Measurements from ENCODE around the gene G0S2. TPM values are rescaled to one million over a fixed set of nuclear protein-coding genes. Genes with fewer than 3 reads are reported as not detected.

G0S2 gene
- total and polyA plus RNA-seq, 9 of the 15 experiments (the other 6 are each of a cell fraction or from before 2014, with no cell fraction given) = 0.18 to 65.6 (median 11.4) TPM

GRCh38 chr1:209674957-209675564 lies at the start of gene G0S2 (continued):
- TF ChIP-seq ZNF668 (CRISPR knock-in tag; IDR thresholded peaks at IDR 0.05) (no peak), ARID2 (IDR thresholded peaks at IDR 0.05) (no peak), SIRT6 (IDR thresholded peaks at IDR 0.05; ENCODE audit: low read depth, low read length) (no peak), RFX7 (CRISPR knock-in tag; IDR thresholded peaks at IDR 0.05) (no peak), MYBL2 (IDR thresholded peaks at IDR 0.05; ENCODE audit: low read depth) (no peak; the same call in 1 of the 2 replicates), MYBL2 (CRISPR knock-in tag; IDR thresholded peaks at IDR 0.05; ENCODE audit: borderline replicate concordance) (no peak), HMG20B (CRISPR knock-in tag; IDR thresholded peaks at IDR 0.05) (no peak; the same call in 1 of the 2 replicates), IRF9 (tag; IDR thresholded peaks at IDR 0.05) (no peak), DMBX1 (CRISPR knock-in tag; IDR thresholded peaks at IDR 0.05; ENCODE audit: borderline replicate concordance) (peak; percentile 70), HNRNPLL (IDR thresholded peaks at IDR 0.05; ENCODE audit: low read depth, low read length, poor library complexity, severe bottlenecking) (no peak), ZNF592 (IDR thresholded peaks at IDR 0.05) (peak; percentile 48; the same call in 1 of the 2 replicates), ZNF253 (CRISPR knock-in tag; conservative IDR thresholded peaks at IDR 0.05) (no peak), RBM34 (IDR thresholded peaks at IDR 0.05; ENCODE audit: borderline replicate concordance, insufficient read depth, low read length) (no peak), SLC30A9 (CRISPR knock-in tag; IDR thresholded peaks at IDR 0.05) (no peak), ZNF124 (CRISPR knock-in tag; IDR thresholded peaks at IDR 0.05) (no peak), ZNF384 (IDR thresholded peaks at IDR 0.05; ENCODE audit: low read depth, low read length) (no peak), NFRKB (IDR thresholded peaks at IDR 0.05; ENCODE audit: low read depth) (peak; percentile 6; the same call in 1 of the 2 replicates), HMBOX1 (IDR thresholded peaks at IDR 0.05) (no peak), RUNX1 (IDR thresholded peaks at IDR 0.05; ENCODE audit: low read depth) (no peak), ZNF197 (CRISPR knock-in tag; IDR thresholded peaks at IDR 0.05; ENCODE audit: low read depth) (peak; percentile 72), RBFOX2 (IDR thresholded peaks at IDR 0.05; ENCODE audit: low read depth, low read length) (peak; percentile 93), TFAP4 (CRISPR knock-in tag; IDR thresholded peaks at IDR 0.05; ENCODE audit: borderline replicate concordance) (peak; percentile 89), DIDO1 (tag; IDR thresholded peaks at IDR 0.05; ENCODE audit: low read depth) (no peak)

All from K562 (cell line).